GM20000 (cell line): ENCODE data around the gene MOV10.

Experiments
- DNase-seq: peaks from one replicate; pipeline ENCODE4 v3.0.0; 2012; ENCODE audit warnings: low spot score
- TF ChIP-seq, protein P1 (sequence below): IDR thresholded peaks from 2 replicates; pipeline ENCODE4 v1.5.1; 2012; ENCODE audit warnings: mild to moderate bottlenecking, control low read depth; ENCODE audit errors: extremely low read depth, missing control alignments

Gene MOV10

DNA sequence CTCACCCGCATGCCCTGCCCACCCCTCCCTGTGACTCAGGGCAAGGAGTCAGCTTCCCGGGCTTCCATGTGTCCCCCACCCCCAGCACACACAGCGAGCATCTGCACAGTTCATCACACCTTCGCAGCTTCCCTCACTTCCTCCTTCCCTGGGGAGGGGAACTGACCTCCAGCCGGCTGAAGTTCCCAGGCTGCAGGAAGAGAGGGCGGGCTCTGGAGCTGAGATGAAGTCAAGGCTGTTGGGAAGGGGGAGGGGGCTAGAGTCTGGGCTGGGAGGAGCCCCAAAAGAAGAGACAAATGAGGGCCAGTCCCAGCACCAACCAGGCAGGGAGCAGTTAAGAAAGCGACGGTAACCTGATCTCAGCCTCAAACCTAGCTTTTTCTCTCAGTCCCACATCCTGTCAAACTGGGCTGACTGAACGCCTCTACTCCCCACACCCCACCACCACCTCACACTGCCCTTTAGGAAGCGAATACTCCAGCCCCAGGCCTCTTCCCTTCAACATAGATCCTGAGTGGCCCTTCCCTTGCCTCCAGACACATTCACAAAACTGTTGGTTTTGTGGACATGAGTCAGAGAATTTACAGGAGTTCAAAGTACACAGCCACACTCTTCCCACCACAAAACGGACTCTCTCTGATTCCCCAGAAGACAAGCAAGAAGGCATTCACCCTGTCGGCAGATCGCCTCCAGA is 30.6 kb downstream of the MOV10 start:
- TF ChIP-seq, protein P1, sequence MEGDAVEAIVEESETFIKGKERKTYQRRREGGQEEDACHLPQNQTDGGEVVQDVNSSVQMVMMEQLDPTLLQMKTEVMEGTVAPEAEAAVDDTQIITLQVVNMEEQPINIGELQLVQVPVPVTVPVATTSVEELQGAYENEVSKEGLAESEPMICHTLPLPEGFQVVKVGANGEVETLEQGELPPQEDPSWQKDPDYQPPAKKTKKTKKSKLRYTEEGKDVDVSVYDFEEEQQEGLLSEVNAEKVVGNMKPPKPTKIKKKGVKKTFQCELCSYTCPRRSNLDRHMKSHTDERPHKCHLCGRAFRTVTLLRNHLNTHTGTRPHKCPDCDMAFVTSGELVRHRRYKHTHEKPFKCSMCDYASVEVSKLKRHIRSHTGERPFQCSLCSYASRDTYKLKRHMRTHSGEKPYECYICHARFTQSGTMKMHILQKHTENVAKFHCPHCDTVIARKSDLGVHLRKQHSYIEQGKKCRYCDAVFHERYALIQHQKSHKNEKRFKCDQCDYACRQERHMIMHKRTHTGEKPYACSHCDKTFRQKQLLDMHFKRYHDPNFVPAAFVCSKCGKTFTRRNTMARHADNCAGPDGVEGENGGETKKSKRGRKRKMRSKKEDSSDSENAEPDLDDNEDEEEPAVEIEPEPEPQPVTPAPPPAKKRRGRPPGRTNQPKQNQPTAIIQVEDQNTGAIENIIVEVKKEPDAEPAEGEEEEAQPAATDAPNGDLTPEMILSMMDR: no peak
- peak; percentile 91 for DNase-seq

DNA sequence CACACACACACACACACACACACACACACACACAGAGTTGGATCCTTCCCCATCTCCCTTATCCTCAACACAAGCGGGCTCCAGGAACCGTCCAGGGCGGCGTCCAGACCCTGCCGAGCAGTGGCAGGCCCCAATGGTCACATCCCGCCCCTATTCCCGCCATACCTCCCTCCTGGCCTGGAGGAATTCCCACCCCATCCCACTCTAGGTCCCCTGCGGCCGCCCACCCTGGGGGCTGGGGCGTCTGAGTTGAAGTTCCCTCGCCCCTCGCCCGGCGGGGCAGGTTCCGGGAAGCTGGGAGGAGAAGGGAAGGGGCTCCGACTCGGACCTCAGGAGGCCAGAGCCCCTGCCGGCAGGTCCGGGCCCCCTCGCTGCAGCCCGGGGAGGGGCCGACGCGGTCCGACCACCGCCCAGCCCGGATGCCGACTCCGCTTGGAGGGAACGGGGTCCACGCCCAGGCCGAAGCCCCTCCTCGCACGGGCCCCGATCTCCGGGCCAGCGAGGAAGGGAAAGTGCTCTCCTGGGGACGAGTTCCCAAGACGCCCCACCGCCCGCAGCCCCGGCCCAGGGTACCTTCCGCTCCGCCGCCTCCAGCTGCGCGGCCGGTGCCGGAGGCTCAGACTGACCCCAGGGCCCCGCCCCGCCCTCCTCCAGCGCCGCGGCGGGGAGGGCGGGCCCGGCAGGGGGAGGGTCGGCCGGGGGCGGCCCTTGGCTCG is 32.2 kb downstream of the MOV10 start, which contains the start of gene RHOC:
TSS of gene RHOC (minus strand) at position 623 of the 716 bp plus-strand sequence. CDS start 3,328 bp downstream, outside the sequence.
- DNase-seq: peak; percentile 95
- TF ChIP-seq, protein P1: no peak

DNA sequence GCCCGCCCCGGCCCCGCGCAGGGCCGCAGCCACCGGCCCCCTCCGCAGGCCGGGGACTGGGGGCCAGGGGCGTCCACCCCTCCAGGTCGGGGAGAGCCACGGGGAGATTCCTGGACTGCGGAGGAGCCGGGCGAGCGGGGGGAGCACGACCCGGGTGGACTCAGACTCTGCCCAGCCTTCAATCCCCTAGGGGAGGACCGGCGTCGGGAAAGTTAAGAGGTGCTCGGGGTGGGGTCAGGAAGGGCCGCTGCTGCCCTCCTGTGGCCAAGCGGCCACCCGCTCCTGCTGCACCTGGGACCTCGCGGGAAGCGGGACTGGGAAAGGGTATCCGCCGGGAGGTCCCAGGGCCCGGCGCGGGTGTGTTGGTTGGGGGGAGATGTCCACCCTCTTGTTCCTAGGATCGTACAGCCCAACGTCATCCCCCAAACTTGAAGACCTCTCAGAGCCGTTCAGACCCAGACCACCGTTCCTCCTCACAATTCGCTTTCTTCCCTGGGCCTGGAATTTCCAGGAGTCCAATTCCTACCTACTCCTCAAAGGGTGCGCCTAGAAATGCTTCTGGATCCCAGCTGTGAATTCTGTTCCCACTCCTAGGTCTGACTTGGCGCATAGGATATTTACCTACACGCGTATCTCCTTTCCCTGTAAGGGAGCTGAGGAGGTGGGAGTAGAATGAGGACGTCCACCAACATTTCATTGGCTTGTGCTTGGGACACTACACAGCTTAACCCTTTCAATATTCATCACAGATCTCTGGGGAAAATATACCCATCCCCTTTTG is 33.0 kb downstream of the MOV10 start:
- DNase-seq: peak; percentile 89
- TF ChIP-seq, protein P1: peak; percentile 94

DNA sequence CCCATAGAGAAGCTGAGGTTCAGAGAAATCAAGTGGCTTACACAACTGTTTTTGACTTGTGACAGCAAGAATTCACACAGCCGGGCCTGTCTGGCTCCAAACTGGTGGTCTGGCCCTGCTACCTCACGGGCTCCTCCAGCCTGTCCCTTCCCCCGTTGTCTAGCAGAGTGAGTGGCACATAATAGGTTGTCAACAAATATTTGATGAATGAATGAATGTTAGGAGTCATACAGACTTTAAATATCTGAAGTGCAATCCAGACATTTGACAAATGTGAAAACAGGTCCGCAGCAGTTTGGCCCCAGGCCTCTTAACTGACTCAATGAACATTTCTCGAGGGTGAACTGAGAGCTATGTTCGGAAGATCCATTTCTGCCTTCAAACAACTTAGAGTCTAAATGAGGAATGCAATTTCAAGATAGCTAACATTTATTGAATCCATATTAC is 33.6 kb downstream of the MOV10 start:
- no peak for DNase-seq
- TF ChIP-seq, protein P1: no peak

DNA sequence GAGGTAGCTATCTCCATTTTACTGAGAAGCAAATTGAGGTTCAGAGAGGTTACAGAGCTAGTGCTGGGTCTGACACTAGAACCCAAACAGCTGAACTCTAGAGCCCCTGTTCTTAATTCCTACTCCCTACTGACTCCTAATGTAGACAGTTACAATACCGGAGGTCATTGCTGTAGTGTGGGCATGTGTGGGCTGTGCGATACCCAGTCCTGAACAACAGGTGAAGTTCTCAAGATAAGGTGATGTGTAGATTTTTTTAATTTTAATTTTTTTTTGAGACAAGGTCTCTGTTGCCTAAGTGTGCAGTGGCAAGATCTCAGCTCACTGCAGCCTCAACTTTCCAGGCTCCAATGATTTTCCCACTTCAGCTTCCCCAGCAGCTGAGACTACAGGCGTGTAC is 34.0 kb downstream of the MOV10 start:
- TF ChIP-seq, protein P1: no peak
- DNase-seq: no peak

DNA sequence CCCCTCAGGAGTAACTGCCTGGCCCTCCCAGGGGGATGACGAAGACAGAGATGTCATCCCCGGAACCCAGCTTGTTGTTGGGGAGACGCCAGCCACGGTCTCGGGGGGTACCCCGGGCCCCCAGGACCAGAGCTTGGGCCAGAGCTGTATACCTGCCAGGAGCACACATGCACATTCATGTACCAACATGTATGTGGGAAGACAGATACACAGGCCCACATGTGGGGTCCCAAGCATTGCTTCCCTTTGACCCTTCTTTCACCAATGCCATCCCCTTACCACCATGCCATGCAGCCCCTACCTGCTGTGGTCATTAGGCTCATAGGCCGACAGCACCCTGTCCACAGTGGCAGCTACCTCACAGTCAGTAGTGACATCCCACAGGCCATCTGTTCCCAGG is 35.7 kb downstream of the MOV10 start:
- DNase-seq: no peak
- TF ChIP-seq, protein P1: no peak
